ENCODE data around the gene VPS26B. TPM values are rescaled to one million over a fixed set of nuclear protein-coding genes. Genes with fewer than 3 reads are reported as not detected.

VPS26B gene
- total RNA-seq, 2 donors from 2014 or later = 32.5 to 33.6 TPM

- no peak overlapping the region for H3K9ac ChIP-seq (ENCODE audit: extremely low read depth, low read length, poor library complexity, severe bottlenecking)
- H3K36me3 Mint-ChIP-seq (ENCODE audit: low read depth) = peaks cover 49% of the 10 kb centered on the region
- no peaks in the 10 kb centered on the region for H3K27me3 Mint-ChIP-seq (ENCODE audit: insufficient read depth)
- H3K4me3 ChIP-seq (ENCODE audit: low read length) = no peak overlapping the region
- WGBS, 2 experiments (ENCODE audit: insufficient coverage in 1 of 2, insufficient read length in 1 of 2) = 88 to 96% methylated on average over 4 of the region's 4 CpGs
- no peak for TF ChIP-seq CTCF (conservative IDR thresholded peaks at IDR 0.05)
- H3K4me3 Mint-ChIP-seq = no peak overlapping the region
- no peaks in the 10 kb centered on the region for H3K27me3 ChIP-seq (ENCODE audit: control insufficient read depth, insufficient read depth, low read length, poor library complexity, severe bottlenecking)
- H3K4me1 Mint-ChIP-seq = peaks cover 9% of the 10 kb centered on the region
- H3K27ac ChIP-seq (ENCODE audit: low read depth, low read length) = no peak overlapping the region
- no peaks in the 10 kb centered on the region for H3K9me3 ChIP-seq (ENCODE audit: control insufficient read depth, low read length)
- H3K4me1 ChIP-seq (ENCODE audit: control insufficient read depth, insufficient read depth, low read length) = peaks cover 5% of the 10 kb centered on the region
- H3K9me3 Mint-ChIP-seq = no peaks in the 10 kb centered on the region
- DNase-seq = no peak
- peaks cover 73% of the 10 kb centered on the region for H3K36me3 ChIP-seq (ENCODE audit: control insufficient read depth, insufficient read depth, low read length)
- no peak overlapping the region for H3K27ac Mint-ChIP-seq
Observed at GRCh38 chr11:134243913-134244312, 19.4 kb downstream of the VPS26B start.

GRCh38 chr11:134244593-134244992, 20.1 kb downstream of the VPS26B start:
- WGBS, 2 experiments (ENCODE audit: insufficient coverage in 1 of 2, insufficient read length in 1 of 2) = 71 to 78% methylated on average over 4 to 7 of the region's 7 CpGs

GRCh38 chr11:134245434-134245833, 21.0 kb downstream of the VPS26B start:
- peaks cover 5% of the 10 kb centered on the region for H3K4me1 ChIP-seq (ENCODE audit: control insufficient read depth, insufficient read depth, low read length)
- no peaks in the 10 kb centered on the region for H3K9me3 ChIP-seq (ENCODE audit: control insufficient read depth, low read length)
- no peak overlapping the region for H3K4me3 ChIP-seq (ENCODE audit: low read length)
- H3K27ac Mint-ChIP-seq = peak overlapping the region; percentile 19
- H3K27ac ChIP-seq (ENCODE audit: low read depth, low read length) = no peak overlapping the region
- H3K4me1 Mint-ChIP-seq = peaks cover 9% of the 10 kb centered on the region
- WGBS, 2 experiments (ENCODE audit: insufficient coverage in 1 of 2, insufficient read length in 1 of 2) = 91 to 100% methylated on average over 7 to 14 of the region's 14 CpGs
- peaks cover 50% of the 10 kb centered on the region for H3K36me3 Mint-ChIP-seq (ENCODE audit: low read depth)
- H3K9ac ChIP-seq (ENCODE audit: extremely low read depth, low read length, poor library complexity, severe bottlenecking) = no peak overlapping the region
- DNase-seq = no peak
- no peak for TF ChIP-seq CTCF (conservative IDR thresholded peaks at IDR 0.05)
- H3K27me3 Mint-ChIP-seq (ENCODE audit: insufficient read depth) = no peaks in the 10 kb centered on the region
- no peaks in the 10 kb centered on the region for H3K9me3 Mint-ChIP-seq
- no peaks in the 10 kb centered on the region for H3K27me3 ChIP-seq (ENCODE audit: control insufficient read depth, insufficient read depth, low read length, poor library complexity, severe bottlenecking)
- H3K36me3 ChIP-seq (ENCODE audit: control insufficient read depth, insufficient read depth, low read length) = peaks cover 74% of the 10 kb centered on the region
- H3K4me3 Mint-ChIP-seq = no peak overlapping the region

More at GRCh38 chr11:134244593-134244992, 20.1 kb downstream of the VPS26B start:
- Histone ChIP-seq H3K4me1 (ENCODE audit: control insufficient read depth, insufficient read depth, low read length) (peaks cover 5% of the 10 kb centered on the region), H3K4me3 (ENCODE audit: low read length) (no peak overlapping the region), H3K9ac (ENCODE audit: extremely low read depth, low read length, poor library complexity, severe bottlenecking) (no peak overlapping the region), H3K36me3 (ENCODE audit: control insufficient read depth, insufficient read depth, low read length) (peaks cover 74% of the 10 kb centered on the region), H3K9me3 (ENCODE audit: control insufficient read depth, low read length) (no peaks in the 10 kb centered on the region), H3K27ac (ENCODE audit: low read depth, low read length) (no peak overlapping the region), H3K27me3 (ENCODE audit: control insufficient read depth, insufficient read depth, low read length, poor library complexity, severe bottlenecking) (no peaks in the 10 kb centered on the region)
- Mint-ChIP-seq H3K36me3 (ENCODE audit: low read depth) (peaks cover 51% of the 10 kb centered on the region), H3K4me1 (peaks cover 9% of the 10 kb centered on the region), H3K27ac (no peak overlapping the region), H3K27me3 (ENCODE audit: insufficient read depth) (no peaks in the 10 kb centered on the region), H3K9me3 (no peaks in the 10 kb centered on the region), H3K4me3 (no peak overlapping the region)
- TF ChIP-seq CTCF (conservative IDR thresholded peaks at IDR 0.05) = peak; percentile 71
- peak; percentile 63 for DNase-seq

All from endodermal cell (in vitro differentiated cells).